GM19025 (cell line): Measurements from ENCODE around the gene STAP2.
A peak's percentile ranks its signal among the peaks of the same experiment; 100 is the strongest.

ENCODE experiments used
- ATAC-seq: cut with Tn5 transposase; IDR thresholded peaks from one replicate; pipeline ENCODE4 v1.9.1; 2021; ENCODE audit warnings: mild to moderate bottlenecking, low read depth, moderate library complexity; ENCODE audit not compliant: unreplicated experiment

The STAP2 gene

GRCh38 chr19:4338441-4339355 is at the start of gene STAP2:
TSS of gene STAP2 (minus strand) at chr19:4338827. CDS start at chr19:4338753, 74 bp downstream.
- ATAC-seq: no peak

DNA sequence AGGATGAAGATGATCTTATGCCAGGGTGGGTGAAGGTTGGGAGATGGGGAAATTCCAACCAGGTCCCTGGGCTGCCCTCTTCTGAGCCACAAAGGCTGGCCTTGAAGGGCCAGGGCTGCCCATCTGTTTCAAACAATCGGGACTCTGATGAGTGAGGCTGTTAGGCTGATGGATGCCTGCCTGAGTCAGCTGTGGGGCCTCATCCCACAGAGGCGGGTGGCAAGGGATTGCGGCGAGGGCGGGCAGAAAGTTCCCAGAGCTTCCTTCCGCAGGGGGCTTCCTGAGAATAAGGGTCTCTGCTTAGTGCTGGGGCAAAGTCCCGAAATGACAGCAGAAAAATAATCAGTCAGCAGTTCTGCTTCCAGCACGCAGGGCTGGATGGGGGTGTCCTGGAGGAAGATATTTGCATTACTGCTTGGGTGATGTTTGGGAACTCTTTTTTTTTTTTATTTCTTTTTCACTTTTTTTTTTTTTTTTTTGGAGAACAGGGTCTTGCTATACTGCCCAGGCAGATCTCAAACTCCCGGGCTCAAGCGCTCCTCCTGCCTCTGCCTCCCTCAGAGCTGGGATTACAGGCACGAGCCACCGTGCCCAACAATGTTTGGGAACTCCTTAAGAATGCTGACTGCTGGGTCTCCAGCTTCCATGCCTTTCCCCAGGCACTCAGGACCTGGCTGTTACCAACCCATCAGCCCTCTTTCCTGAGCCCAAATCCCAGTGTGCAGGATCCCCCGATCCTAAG is 47.6 kb upstream of the STAP2 start:
- ATAC-seq: no peak

GRCh38 chr19:4385291-4386040 is 46.8 kb upstream of the STAP2 start:
- no peak for ATAC-seq

DNA sequence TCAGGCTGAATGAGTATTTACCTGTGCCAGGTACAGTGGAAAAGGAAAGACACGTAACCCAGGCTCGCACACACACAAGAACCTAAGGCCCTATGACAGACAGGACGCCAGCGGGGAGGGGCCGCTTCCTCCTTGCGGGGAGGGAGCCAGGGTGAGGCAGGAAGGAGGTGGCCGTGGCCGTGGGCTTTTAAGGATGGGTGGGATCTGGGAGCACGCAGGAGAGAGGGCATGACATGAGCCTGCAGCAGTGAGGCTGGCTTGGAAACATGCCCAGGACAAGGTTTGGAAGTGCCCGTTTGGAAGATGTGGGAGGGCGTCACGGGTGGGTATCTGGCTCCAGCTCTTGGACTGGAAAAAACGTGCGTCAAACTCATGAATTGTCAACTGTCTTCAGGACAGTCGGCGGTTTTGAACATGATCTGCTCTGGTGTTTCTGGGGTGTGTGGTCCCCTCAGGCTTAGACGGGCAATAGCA is 41.7 kb upstream of the STAP2 start:
- ATAC-seq: no peak

- no peak for ATAC-seq
Measured at GRCh38 chr19:4379383-4380253, 41.0 kb upstream of the STAP2 start.

DNA sequence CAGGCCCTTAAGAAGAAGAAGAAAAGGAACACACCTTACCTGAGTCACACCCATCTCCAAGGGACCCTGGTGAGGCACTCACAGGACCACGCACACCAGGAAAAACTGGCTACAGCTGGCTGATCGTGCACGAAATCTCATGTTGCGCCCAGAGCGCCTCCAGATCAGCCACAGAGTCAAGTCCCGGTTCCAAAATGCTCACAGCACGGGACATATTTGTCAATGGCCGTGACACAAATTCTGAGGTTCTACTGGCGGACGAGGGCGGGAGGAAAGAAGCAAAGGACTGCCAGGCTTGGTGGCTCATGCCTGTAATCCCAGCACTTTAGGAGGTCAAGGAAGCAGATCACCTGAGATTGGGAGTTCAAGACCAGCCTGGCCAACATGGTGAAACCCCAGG is 40.3 kb upstream of the STAP2 start:
- ATAC-seq: no peak

GRCh38 chr19:4376991-4377781 is 38.6 kb upstream of the STAP2 start:
- no peak for ATAC-seq

DNA sequence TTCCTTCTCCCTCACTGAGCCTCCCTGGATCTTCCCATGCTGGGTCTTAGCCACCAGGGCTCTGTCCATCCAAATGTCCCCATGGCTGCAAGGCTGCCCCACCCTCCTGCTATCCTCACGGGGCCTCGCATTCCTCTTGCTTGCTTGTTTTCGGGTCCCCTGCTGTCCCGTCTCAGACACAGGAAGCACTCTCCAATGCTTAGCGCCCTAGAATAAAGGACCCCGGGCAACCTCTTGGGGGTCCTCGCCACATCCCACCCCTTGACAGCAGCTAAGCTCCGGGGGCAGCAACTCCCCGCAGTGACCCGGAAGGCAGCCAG is 38.0 kb upstream of the STAP2 start:
- ATAC-seq: no peak

- ATAC-seq: peak; percentile 14
Measured at GRCh38 chr19:4376028-4376670, 37.5 kb upstream of the STAP2 start.

DNA sequence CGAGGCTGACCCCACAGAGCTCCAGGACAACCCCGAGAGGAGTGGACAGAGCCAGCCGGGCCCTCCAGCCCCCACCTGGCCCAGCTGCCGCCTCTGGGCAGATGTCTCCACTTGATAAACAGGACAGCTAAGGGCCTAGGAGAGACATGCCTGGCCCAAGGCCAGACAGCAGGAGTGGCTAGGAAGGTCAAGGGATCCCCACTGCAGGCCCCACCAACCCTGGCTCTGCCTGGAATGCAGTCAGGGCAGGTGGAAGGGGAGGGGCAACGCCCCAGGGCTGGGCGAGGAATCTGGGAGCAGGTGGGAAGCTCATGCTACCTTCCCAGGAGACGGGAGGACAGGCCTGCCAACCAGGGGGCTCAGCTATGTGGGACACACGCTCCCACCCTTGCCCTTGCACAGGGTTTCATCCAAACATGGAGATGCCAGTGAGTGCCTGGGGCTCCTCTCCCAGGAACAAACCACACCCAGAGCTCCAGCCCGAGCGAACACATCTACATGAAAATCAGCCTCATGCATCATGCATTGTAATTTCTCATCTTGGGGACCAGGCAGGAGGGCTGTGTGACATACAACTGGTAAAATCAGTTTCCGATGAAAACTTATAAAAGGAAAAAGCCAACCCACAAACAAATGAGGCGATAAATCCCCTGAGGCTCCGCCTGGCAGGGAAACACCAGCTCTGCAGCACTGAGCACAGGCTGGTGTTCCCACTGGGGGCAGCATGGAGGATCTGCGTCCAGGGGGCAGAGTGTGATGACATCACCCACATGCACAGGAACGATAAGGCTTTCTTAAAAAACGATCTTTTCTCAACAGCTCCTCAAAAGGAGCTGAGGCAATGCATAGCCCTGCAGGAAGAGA is 36.8 kb upstream of the STAP2 start:
- peak; percentile 54 for ATAC-seq

DNA sequence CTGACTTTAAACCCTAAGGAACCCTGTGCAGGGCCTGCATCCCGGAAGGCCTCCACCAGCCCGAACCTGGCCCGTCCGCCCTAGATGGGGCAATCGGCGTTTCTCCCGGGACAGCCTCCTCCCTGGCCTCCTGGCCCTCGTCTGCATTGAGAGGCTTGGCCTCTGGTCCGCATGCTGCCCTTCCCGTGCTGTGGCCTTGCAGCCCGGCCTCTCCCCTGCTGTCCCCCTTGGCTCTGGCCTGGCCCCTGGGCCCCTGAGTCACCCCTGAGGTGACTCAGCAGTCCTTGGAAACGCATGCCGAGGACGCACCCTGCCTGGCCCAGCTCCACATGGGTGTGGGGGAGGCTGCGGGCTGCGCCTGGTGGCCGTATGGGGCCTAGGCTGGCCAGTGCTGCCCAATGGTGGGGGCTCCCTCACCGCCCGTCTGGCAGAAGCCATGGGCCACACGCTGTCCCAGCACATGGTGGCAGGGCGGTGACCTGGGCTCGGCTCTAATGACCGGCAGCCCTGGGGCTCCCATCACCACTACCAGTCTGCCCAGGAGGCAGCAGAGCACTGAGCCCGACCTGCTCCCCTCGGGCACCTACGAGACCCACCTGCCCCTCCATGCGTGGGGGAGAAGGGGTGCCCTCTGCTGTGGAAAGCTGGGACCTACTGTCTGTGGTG is 36.0 kb upstream of the STAP2 start:
- ATAC-seq: no peak

DNA sequence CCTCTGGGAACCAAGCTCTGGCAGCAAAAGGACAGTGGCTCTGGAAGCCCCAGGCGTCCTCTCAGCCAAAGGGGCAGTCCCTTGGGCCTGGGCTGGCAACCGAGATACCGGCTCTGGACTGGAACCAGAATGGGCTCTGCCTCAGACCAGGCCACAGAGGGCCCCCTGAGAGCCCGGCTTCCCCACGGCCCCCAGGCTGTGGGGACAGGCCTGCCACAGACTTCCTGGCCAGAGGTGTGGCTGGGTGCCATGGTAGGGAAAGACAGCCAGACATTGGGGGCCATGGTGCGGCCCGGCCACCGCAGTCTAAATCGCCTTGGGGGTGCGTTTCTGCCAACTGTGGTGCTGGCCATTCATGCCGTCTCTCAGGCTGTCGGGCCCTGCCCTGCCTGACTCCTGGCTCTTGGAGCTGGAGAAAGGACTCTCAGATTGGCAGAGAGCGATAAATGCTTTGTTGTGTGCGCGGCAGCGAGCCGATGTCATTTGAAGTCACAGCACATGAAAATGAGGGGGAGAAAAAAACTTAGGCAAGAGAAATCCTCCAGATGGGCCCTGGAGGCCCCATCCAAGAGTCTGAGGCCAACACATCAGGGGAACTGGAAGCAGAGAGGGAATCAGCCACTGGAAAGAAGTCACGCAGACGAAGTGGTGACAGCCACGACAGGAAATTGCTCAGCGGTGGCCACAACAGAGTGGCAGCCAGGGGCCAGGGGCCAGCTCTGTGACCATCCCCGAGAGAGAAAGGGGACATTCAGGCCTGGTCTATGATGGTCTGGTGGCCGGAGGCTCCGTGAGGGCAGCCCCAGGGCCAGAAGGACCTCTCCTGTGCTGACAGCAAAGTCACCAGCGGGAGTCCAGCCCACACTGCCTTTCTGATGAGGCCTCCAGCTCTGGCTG is 35.2 kb upstream of the STAP2 start:
- no peak for ATAC-seq

DNA sequence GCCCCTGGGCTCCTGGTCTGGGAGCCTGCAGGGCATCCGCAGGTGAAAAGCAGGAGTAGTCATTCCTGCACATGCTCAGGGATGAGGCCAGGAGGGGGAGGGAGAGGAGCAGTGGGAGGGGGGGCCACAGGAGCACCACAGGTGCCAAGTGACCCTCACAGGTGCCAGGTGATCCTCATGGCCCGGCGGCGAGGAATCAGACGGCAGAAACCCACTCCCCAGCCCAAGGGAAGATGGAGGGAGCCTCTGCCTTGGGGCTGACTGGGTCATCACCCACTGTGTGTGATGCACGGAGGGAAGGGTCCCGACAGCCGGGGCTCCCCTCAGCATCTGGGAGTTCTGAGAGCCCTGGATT is 34.4 kb upstream of the STAP2 start:
- no peak for ATAC-seq

- no peak for ATAC-seq
Measured at GRCh38 chr19:4372165-4373012, 33.8 kb upstream of the STAP2 start.
